Subcutaneous adipose tissue (tissue), 4 donors: ENCODE data around the gene ZNF208. TPM values are rescaled to one million over a fixed set of nuclear protein-coding genes. Genes with fewer than 3 reads are reported as not detected.
"Not testable (repeated sequence)": the region's sequence is repeated elsewhere in the genome, so short reads cannot be mapped to it uniquely, and the experiment has no call there.

Experiments used
- CTCF ChIP-seq: fragments of 450-650 bp; IDR thresholded peaks from one replicate; pipeline ENCODE4 v1.5.1; 2016; ENCODE audit warnings: low read depth, mild to moderate bottlenecking, control low read depth, antibody characterized with exemption, moderate library complexity
- total RNA-seq, 4 donors: library from RNA; depleted of rRNA; stranded (reverse); fragments of >200 nt; gene quantifications; one replicate each; pipeline ENCODE4 v1.1.0, GENCODE V29; 2016

The ZNF208 gene
- 1 to 10 TPM; 1.9 to 9.3 (median 3.6) TPM for total RNA-seq

- TF ChIP-seq CTCF: not testable (repeated sequence)
These were observed at the start of gene ZNF208 for GRCh38 chr19:22010437-22011143. Gene ZNF208 (minus strand): TSS chr19:22010943. CDS start chr19:22010794, 149 bp downstream.

GRCh38 chr19:22052644-22053013 lies 41.9 kb upstream of the ZNF208 start:
- TF ChIP-seq CTCF: no peak

GRCh38 chr19:22030680-22031079 lies 19.9 kb upstream of the ZNF208 start:
- no peak for TF ChIP-seq CTCF

GRCh38 chr19:22026687-22027086 lies 15.9 kb upstream of the ZNF208 start:
- TF ChIP-seq CTCF: no peak

- no peak for TF ChIP-seq CTCF
These were observed 40.3 kb downstream of the ZNF208 start for GRCh38 chr19:21970466-21970865.

GRCh38 chr19:21947775-21948174 lies 63.0 kb downstream of the ZNF208 start:
- TF ChIP-seq CTCF: no peak

GRCh38 chr19:21940684-21941083 lies 70.1 kb downstream of the ZNF208 start:
- no peak for TF ChIP-seq CTCF
